GM21529 (cell line): ENCODE results near the gene PAX7.
"Not testable (repeated sequence)": the region's sequence is repeated elsewhere in the genome, so short reads cannot be mapped to it uniquely, and the experiment has no call there.

ENCODE experiments used
- ATAC-seq: cut with Tn5 transposase; IDR thresholded peaks from one replicate; pipeline ENCODE4 v1.9.1; 2021; ENCODE audit not compliant: unreplicated experiment

PAX7 gene

DNA sequence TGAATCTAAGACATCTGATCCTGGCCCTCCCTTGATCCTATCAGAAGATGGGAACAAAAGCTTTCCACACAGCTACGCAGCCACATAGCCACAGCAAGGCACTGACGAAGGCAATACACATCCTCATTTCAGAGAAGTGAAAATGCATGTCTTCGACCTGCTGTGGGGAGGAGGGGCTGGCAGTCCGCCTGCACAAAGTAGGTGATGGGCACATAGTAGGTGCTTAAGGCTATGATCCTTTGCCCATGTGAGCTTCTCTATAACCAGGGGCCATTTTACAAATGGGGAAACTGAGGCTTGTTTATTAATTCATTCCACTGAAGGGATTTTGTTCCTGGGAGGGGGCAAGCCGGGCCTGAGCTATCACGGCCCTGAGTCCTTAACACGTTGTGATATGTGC lies 94.2 kb downstream of the PAX7 start:
- ATAC-seq, result no peak

DNA sequence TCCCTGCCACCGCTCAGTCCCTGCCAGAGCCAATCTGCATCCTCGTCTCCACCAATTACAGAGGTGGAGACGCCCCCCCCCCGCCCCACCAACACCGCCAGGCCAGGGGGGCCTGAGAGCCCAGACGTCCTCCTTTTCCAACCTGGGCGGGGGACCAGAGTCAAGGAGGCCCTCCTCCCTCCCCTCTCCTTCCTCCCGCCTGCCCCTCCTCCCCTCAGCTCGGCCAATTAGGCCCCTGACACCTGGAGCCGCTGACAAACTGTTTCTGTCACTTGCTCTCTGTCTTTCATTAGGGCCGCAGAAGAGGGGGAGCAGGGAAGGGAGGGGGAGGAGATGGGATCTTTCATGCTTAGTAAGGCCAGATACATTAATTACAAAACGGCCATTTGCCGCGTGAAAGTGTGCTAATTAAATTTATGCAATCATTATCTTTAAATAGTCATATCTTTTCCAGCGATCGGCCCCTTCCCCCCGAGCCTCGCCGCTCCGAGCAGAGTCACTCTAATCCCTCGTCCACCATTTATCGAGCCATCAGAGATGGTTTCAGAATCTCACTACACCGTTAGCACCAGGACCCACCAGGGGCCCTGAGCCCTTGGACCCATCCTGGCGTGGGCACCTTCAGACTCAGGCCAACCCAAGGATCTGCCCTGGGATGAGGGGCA lies 94.7 kb downstream of the PAX7 start:
- ATAC-seq, result no peak

DNA sequence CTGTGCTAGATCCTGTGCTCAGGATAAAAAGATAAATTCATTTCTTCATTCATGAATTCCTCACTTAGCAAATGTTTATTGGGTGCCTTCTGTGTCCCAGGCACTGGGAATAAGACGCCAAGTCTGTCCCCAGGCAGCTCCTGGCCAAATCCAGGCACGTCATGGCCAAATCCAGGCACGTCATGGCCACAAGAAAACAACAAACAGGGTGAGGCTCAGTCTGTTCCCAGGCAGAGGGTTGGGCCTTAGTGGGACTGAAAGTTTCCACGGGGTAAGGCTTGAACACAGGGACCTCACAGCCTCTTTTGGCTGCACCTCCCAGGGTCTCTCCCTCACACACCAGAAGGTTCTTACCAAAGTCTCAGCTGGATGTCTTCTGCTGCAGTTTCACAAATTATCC lies 95.7 kb downstream of the PAX7 start:
- ATAC-seq, result no peak

DNA sequence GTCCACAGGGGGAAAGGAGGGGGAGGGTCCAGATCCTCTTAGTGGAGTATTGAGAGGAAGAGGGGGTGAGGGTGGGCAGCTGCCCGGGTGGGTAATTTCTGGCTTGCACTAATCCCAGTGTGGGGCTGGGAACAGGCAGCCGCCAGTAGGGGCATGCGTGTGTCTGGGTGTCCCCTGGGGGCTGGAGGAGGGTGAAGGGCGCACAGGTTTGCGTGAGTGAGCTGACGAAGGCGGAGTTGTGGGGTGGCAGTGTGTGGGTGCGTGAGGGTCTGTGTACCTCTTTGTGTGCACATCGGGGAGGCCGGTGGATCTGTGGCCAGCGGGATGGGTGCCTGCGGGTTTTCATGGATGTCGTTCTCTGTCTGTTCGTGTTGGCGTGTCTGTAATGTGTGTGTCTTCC lies 97.3 kb downstream of the PAX7 start:
- ATAC-seq, result no peak

DNA sequence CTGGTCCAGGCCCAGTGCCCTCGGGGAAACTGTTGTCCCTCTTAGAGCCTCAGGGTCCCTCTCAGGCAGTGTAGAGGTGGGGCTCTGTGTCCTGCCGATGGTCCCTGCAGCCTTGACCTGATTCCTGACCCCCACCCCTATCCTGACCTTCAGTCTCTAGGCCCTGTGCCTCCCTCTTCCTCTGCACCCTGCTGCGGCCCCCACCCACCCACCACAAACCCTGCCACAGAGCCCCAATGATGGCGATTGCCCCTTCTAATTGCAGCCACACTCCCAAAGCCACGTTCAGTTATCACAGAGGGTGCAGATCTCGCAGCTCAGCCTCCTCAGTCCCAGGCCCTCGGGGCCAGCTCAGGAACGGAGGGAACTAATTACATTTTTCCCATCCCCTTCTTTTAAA lies 99.7 kb downstream of the PAX7 start:
- no peak for ATAC-seq

DNA sequence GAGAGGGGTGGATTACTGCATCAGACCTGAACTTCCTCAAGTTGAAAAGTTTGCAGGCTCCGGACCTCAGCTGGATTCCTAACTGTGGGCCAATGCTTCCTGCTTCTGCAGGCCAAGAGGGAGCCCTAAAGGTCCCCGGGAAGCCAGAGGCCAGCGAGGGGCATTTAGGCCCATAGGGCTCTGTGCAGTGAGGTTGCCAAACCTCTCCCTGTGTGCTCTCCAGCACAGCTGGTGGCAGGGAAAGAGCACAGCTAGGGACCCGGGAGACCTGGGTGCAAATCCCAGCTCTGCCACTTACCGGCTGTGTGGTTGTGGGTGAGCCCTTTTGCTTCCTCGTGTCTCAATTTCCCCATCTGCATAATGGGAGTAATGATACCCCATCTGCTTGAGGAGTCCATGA lies 100.5 kb downstream of the PAX7 start:
- no peak for ATAC-seq

DNA sequence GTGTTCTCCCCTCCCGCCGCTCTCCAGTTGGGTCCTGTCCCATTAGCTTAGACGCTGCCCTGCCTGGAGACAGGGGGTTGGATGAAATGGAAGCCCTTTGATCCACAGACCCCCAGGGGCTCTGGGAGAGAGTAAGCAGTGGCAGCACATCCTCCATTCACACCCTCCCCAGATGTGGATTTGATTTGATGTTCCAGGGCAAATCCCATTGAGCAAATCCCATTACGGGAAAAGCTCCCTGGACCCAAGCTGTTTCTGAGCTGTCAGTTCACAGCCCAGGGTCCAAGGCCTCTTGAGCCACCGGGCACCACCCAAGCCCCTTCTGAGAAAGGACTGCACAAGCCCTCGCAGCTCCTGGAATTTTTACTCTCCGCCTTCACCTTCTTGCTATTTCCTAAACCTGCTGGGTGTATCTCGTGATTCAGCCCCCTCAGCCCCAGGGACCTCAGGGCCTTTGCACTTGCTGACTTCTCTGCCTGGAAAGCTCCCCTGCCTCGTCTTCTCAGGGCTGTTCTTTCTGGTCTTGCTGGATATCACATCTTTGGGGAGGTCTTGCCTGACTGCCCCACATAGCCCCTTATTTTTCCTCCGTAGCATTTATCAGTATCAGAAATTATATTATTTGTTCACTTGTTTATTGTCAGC lies 101.1 kb downstream of the PAX7 start:
- no peak for ATAC-seq

DNA sequence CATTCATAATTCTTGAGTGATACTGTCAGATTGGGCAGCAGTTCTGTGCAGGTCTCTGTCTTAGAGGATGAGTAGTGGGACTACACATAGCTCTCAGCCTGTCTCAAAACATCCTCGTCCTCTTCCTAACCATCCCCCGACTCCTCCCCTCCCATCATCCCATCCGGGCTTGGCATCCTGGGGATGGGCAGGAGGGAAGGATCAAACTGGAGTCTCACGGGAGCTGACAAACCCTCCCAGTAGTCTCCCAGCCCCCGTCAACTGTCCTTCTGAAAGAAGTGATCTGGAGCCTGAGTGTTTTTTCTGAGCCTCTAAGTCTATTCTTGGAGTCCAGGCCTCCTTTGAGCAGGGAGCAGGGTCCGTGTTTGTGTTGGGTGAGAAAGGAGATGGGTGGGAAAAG lies 102.0 kb downstream of the PAX7 start:
- no peak for ATAC-seq

DNA sequence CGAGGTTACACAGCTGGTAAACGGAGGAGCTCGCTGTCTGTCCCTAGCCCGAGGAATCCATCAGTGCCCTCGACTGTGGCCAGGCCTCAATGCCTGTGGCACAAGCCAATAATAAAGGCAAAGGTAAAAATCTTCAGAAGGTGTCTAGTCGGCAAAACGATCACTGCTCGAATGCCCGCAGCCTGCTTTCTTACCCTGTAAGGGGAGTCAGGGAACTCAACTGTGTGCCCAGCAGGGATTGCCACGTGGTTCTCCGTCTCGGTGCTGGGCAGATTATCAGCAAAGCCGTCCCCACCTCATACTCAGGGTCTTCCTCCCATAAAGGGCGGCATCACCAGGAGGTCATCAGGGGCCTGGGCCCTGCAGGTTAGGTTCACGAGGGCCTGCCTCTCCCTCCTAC lies 103.4 kb downstream of the PAX7 start:
- ATAC-seq, result no peak

DNA sequence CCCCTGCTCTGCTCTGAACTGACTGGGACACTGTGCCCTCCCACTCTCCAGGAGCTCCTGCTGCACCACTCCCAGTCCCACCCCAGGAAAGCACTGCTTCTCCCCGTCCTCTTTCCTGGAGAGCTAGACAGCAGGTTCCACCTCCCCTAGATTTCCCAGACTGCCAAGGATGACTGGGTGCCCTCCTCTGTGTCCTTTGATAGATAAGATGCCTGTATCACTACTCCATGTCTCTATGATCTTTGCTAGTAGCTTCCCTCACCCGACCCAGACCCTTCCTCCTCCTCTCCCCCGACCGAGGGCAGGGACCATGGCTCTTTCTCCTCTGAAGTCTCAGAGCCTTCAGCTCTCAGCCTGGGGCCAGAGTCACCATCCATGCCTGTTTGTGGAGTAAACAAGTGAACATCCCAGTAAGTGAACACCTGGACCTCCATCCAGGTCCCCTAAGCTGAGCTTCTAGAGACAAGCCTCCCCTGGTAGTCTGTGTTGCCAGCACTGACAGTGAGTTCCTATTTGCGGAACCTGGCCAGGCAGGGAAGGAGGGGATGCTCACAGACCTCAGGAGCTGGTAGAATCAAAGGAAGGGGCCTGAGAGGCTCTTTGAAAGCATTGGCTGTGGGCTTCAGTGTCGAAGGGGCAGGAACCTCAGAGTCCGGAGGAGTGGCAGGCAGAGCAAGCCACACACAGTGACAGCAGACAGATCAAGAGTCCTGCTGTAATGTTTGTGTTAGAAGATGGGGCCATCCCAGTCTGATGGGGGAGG lies 104.0 kb downstream of the PAX7 start:
- ATAC-seq, result no peak

DNA sequence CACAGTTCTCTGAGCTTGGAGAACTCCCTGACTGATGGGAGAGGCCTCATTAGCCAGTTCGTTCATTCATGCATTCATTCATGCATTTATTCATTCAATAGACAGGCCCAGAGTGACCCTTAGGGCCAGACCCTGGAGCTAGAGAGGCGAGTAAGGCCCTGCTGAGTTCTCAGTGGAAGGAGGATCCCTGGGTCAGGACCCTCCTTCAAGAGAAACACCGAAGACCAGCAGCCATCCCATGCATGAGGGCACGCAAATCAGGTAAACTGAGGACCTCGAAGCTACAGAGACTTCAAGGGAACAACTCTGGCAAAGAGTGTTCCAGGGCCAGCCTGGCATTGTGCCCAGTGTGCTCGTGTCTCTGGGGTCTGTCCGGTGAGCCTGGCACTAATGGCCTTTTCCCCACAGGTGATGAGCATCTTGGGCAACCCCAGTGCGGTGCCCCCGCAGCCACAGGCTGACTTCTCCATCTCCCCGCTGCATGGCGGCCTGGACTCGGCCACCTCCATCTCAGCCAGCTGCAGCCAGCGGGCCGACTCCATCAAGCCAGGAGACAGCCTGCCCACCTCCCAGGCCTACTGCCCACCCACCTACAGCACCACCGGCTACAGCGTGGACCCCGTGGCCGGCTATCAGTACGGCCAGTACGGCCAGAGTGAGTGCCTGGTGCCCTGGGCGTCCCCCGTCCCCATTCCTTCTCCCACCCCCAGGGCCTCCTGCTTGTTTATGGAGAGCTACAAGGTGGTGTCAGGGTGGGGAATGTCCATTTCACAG lies 104.8 kb downstream of the PAX7 start:
- ATAC-seq, result no peak

DNA sequence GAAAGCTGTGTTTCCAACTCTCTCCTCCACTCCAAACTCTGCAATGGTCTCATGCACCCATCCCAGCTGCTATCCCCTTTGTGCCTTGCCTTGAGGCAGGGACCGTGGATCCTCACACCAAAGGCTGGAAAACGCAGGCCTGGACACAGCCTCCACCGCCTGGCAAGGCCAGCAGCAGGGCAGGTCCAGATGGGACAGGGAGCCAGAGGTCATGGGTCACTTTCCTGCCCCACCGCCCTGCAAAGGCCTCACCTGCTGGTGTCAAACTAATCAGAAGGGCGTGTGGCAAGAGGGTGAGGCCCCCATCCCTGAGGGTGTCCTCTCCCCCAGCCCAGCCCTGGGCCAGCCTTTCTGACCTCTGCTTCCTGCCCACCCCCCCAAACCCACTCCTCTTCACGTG lies 106.3 kb downstream of the PAX7 start:
- no peak for ATAC-seq

DNA sequence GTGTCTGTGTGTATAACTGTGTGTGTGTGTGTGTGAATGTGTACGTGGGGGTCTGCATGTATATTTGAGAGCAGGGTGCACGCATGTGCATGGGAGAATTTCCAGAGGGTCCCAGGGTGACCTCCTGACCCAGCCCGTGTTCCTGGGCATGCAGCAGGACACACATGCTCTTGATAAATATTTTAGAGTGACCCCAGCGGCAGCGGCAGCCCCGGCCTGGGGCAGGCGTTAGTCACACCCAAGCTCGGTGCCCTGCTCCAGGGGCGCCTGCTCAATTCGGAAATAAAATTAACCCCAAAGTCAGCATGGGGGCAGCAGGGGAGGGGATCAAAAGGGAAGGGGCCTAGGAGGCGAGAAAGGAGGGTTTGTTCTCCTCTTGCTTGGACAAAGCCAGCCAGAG lies 107.5 kb downstream of the PAX7 start:
- ATAC-seq, result no peak

DNA sequence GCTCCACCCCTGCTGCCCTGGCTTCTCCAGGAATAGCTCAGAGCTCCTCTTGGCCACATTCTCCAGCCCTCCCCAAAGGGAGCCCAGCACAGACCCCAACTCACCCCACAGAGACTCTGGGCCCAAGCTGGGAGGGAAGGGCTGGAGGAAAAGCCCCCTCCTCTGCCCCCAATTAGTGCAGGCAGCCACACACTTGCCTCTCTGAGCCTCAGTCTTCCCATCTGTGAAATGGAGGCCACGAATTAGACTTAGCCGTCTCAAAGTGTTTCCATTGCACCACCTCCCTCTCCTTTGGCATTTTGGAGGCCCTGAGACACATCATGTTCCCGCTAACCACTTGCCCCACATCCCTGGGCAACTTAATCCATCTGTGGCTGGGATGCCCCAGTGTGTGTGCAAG lies 108.0 kb downstream of the PAX7 start:
- ATAC-seq, result no peak

DNA sequence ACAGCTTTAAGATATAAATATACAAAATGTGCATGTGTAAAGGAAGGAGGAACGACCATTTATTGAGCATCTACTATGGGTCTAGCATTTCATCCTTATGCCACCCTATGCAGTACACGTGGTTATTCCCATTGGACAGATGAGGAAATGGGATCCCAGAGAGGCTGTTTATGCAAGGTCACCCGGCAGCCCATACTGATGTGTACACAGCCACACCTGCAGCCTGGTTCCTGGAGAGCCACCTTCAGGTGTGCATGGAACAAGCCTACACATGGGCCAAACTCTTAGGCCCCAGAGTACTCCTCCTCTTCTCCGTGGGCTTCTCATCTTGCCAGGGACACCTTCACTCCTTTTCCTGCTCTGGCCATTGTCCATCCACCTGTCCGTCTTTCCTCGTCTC lies 108.8 kb downstream of the PAX7 start:
- no peak for ATAC-seq

DNA sequence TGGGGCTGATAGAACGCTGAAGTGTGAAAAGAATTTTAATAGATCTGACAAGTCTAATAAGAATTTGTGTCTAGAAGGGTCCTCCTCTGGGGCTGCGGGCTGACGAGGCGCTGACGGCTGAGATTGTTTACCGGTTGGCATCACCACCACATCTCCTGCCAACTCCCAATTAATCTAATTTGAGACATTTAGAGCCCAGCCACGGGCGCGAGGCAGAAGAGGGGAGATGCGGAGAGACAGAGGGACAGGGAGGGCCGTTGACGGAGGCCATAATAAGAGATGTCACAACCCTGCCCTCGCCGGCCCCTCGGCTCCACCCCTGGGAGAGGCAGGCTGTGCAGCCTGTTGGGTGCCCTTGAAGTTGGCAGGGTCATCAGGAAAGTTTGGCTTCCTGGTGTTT lies 109.3 kb downstream of the PAX7 start:
- no peak for ATAC-seq

DNA sequence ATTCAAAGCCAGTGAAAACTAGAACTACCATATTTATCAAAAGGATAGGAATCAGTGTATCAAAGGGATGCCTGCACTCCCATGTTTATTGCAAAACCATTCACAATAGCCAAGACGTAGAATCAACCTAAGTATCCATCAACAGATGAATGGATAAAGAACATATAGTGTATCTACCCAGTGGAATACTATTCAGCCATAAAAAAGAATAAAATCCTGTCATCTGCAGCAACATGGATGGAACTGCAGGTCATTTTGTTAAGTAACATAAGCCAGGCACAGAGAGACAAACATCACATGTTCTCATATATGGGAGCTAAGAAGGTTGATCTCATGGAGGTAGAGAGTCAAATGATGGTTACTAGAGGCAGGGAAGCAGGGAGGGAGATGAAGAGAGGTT lies 110.0 kb downstream of the PAX7 start:
- no peak for ATAC-seq

DNA sequence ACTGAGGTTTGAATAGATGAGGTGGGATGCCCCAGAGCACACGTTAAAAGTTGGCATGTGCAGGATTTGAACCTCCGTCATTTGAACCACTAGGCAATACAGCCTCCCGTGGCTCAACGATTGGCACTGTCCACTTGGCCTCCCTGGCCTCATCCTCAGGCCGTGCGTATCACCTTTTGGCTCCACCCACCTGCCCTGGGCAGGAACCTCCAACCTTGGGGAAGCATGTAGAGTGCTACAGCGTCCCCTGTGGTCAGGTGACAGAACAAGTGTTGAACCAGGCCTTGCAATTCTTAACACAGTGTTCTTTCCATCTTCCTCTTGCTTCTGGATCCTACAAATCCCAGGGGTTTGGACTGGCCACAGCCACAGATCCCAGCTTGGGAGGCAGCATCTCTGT lies 112.6 kb downstream of the PAX7 start:
- ATAC-seq, result no peak

DNA sequence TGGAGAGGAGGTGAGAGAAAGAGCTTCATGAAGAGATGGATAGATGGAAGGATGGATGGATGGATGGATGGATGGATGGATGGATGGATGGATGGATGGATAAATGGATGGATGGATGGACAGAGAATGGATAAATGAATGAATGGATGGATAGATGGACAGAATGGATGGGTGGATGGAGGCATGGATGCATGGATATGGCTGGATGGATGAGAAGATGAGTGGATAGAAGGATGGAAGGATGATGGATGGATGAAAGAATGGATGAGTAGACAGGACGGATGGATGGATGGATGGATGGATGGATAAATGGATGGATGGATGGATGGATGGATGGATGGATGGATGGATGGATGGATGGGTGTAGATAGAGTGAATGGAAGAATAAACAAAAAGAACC lies 113.7 kb downstream of the PAX7 start:
- ATAC-seq, result not testable (repeated sequence)

DNA sequence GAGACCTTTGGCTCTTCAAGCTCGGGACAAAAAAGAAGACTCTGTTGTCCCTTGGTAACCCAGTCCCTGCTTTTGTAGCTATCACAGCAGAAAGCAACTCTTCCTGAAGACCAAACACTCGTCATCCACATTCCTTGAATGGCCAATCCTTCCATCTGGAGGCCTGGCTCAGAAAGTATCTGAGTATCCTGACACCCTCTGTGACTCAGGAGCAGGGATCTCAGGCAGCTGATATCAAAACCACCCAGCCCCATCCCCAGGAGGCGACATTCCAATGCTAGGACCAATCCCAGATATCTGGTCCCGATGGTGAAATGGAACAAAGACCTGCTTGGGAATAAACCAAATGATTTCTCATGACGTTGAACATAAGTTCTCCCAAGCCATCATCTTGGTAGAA lies 116.3 kb downstream of the PAX7 start:
- ATAC-seq, result no peak

DNA sequence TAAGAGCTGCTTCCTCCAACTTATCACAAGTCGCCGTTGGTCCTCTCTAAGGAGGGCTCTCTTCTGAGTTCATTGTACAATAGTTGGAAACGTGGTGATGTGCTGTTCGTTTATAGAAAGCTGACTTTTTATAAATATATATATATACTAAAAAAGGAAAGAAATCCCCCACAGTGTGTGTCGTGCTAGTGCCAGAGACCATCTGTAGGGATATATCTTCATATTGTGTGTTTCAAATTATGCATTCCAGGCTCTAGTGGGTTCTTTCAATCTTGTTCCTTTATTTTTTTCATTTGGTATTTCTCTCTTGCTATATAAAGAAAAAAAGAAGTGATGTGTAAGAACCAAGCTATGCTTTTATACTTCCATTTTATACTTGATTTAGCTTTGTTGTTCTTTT lies 117.0 kb downstream of the PAX7 start:
- ATAC-seq, result no peak

DNA sequence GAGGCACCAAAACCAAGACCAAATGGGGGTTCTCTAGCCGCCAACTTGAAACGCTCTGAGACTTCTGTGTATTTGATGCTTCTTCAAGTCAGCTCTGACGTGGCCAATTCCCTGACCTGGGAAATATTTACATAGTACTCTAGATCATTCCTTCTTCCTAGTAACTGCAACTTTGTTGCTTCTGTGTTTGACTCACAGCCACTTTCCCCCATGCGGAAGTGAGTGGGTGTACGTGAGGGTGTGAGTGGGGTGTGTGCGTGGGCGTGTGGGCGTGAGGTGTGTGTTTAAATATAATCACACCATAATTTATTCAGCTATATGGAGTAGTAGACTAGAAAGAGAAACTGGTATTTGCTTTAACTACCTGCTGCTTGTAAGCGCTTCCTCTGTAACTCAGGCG lies 117.8 kb downstream of the PAX7 start:
- ATAC-seq, result no peak
